K562 (cell line): ENCODE measurements around the gene PRSS38. TPM values are rescaled to one million over a fixed set of nuclear protein-coding genes. Genes with fewer than 3 reads are reported as not detected.

ENCODE experiments used
- ATAC-seq: fragments of 200-7000 bp; cut with Tn5 transposase; 3 replicates; pipeline ENCODE4 v1.9.1; 2020; ENCODE audit warnings: moderate library complexity
- BruUV-seq: library from RNA; stranded (reverse); fragments of 400-500 nt; replicated peaks from 2 replicates; lab custom pipeline; 2021; lab: Mats Ljungman, UMichigan
- CTCF ChIA-PET: fragments of 300-600 bp; formaldehyde crosslinking; extraction: SDS; loops from one replicate; lab custom pipeline; 2021; ENCODE audit warnings: low intra/inter-chr PET ratio; lab: Yijun Ruan, JAX
- POLR2A ChIA-PET: fragments of 300-600, 350-650 bp; sonication (Branson Sonifier 250); formaldehyde crosslinking; extraction: SDS; loops from one replicate; lab custom pipeline; 2021; ENCODE audit warnings: antibody characterized with exemption, inconsistent platforms; lab: Yijun Ruan, JAX
- DNase-seq, 4 experiments: peaks; one replicate each; pipeline versions ENCODE4 v3.0.0 to v3.0.0-alpha.2; 2011 to 2018; ENCODE audit warnings: low spot score in 3 of 4, mixed read lengths in 3 of 4; ENCODE audit errors: extremely low read depth in 1 of 4
- FAIRE-seq: peaks from 2 replicates; lab custom pipeline; 2011; peaks lifted over from hg19 to GRCh38; lab: Jason Lieb, UNC
- H2AFZ ChIP-seq: 2 replicates; pipeline ENCODE4 v1.6.0; 2011; ENCODE audit warnings: low read depth, low read length, control low read depth, inconsistent platforms
- H3K27ac ChIP-seq: fragments of 200-600 bp; 3 replicates; pipeline ENCODE4 v1.8.0; 2011; ENCODE audit warnings: low read depth, mild to moderate bottlenecking, control low read depth, inconsistent platforms, low read length, moderate library complexity, mixed read lengths; ENCODE audit errors: extremely low read depth
- H3K27me3 ChIP-seq, 2 experiments: fragments of 300-600 bp in 1 of 2; 2 replicates in 1 of 2; 3 replicates in 1 of 2; pipeline versions ENCODE4 v1.6.0 to v1.8.0; 2011; ENCODE audit warnings: inconsistent platforms in 2 of 2, low read length in 2 of 2, mild to moderate bottlenecking in 1 of 2, mixed read lengths in 1 of 2, moderate library complexity in 1 of 2; ENCODE audit not compliant: control insufficient read depth in 2 of 2, insufficient read depth in 2 of 2
- H3K36me3 ChIP-seq: fragments of 300-600 bp; 3 replicates; pipeline ENCODE4 v1.8.0; 2011; ENCODE audit warnings: mild to moderate bottlenecking, low read length, inconsistent platforms; ENCODE audit not compliant: control insufficient read depth, insufficient read depth
- H3K4me1 ChIP-seq, 2 experiments: fragments of 200-600 bp in 1 of 2; replicated peaks in 1 of 2; 2 replicates in 1 of 2; 3 replicates in 1 of 2; pipeline versions ENCODE4 v1.5.1 to v1.8.0; 2011; ENCODE audit warnings: inconsistent platforms in 2 of 2, low read length in 2 of 2, mild to moderate bottlenecking in 1 of 2, mixed read lengths in 1 of 2, moderate library complexity in 1 of 2; ENCODE audit not compliant: control insufficient read depth in 2 of 2, insufficient read depth in 2 of 2
- H3K4me2 ChIP-seq: 2 replicates; pipeline ENCODE4 v1.6.1; 2011; ENCODE audit warnings: low read length, control low read depth, inconsistent platforms, mixed read lengths; ENCODE audit not compliant: insufficient read depth
- H3K4me3 ChIP-seq: fragments of 200-600 bp; sonication (generic), shearing (Covaris generic); 2 replicates; pipeline ENCODE4 v1.5.1; 2016; ENCODE audit warnings: control low read depth, inconsistent platforms
- H3K79me2 ChIP-seq: fragments of 200-600 bp; 3 replicates; pipeline ENCODE4 v1.8.0; 2011; ENCODE audit warnings: low read length, inconsistent platforms; ENCODE audit not compliant: control insufficient read depth, insufficient read depth
- H3K9ac ChIP-seq, 2 experiments: 2 replicates each; pipeline versions ENCODE4 v1.6.0 to v1.6.1; 2011; ENCODE audit warnings: low read depth in 2 of 2, low read length in 2 of 2, control low read depth in 1 of 2, inconsistent platforms in 1 of 2, mild to moderate bottlenecking in 1 of 2, mixed read lengths in 1 of 2; ENCODE audit not compliant: insufficient read depth in 1 of 2
- H3K9me1 ChIP-seq: one replicate; pipeline ENCODE4 v1.6.0; 2011; ENCODE audit warnings: inconsistent platforms, mild to moderate bottlenecking, low read length, moderate library complexity; ENCODE audit not compliant: control insufficient read depth, insufficient read depth
- H3K9me3 ChIP-seq: replicated peaks from 2 replicates; pipeline ENCODE4 v1.5.1; 2011; ENCODE audit warnings: low read depth, low read length, inconsistent platforms; ENCODE audit not compliant: control insufficient read depth, insufficient read depth
- H4K20me1 ChIP-seq: replicated peaks from 2 replicates; pipeline ENCODE4 v1.6.1; 2011; ENCODE audit warnings: low read length, inconsistent platforms, mixed read lengths; ENCODE audit not compliant: control insufficient read depth, insufficient read depth
- BHLHE40 ChIP-seq: IDR thresholded peaks from 2 replicates; pipeline ENCODE4 v1.6.1; 2011; ENCODE audit warnings: low read length, improper control_type of control experiment
- GABPB1 ChIP-seq: sonication (generic); formaldehyde crosslinking; IDR thresholded peaks from 2 replicates; pipeline ENCODE4 v1.8.0; 2022; ENCODE audit warnings: mild to moderate bottlenecking, missing genetic modification reagents
- PRPF4 ChIP-seq: fragments of 200-400 bp; formaldehyde crosslinking; IDR thresholded peaks from one replicate; pipeline ENCODE4 v1.6.1; 2017; ENCODE audit warnings: low read length, low read depth, mild to moderate bottlenecking; ENCODE audit not compliant: insufficient read depth, poor library complexity, severe bottlenecking
- SIN3B ChIP-seq: fragments of 450-650 bp; IDR thresholded peaks from 2 replicates; pipeline ENCODE4 v1.6.1; 2017; ENCODE audit warnings: low read depth, mild to moderate bottlenecking, moderate library complexity
- TOE1 ChIP-seq, 2 experiments: fragments of 450-650 bp in 1 of 2; sonication (generic) in 1 of 2; formaldehyde crosslinking in 1 of 2; IDR thresholded peaks; 2 replicates each; pipeline versions ENCODE4 v1.7.1 to v1.8.0; 2016 to 2022; ENCODE audit warnings: borderline replicate concordance in 2 of 2, mild to moderate bottlenecking in 2 of 2, antibody characterized with exemption in 1 of 2, inconsistent platforms in 1 of 2, low read depth in 1 of 2, missing genetic modification reagents in 1 of 2, moderate library complexity in 1 of 2
- ZBTB7A ChIP-seq: IDR thresholded peaks from 2 replicates; pipeline ENCODE4 v1.6.1; 2011; ENCODE audit warnings: low read depth, mild to moderate bottlenecking, low read length, moderate library complexity, borderline replicate concordance; ENCODE audit not compliant: control insufficient read depth
- ZEB2 ChIP-seq: fragments of 450-650 bp; IDR thresholded peaks from 2 replicates; pipeline ENCODE4 v1.6.1; 2016
- ZFX ChIP-seq: sonication (generic); formaldehyde crosslinking; IDR thresholded peaks from 2 replicates; pipeline ENCODE4 v1.8.0; 2022; ENCODE audit warnings: mild to moderate bottlenecking, missing genetic modification reagents, moderate library complexity
- WGBS: fragments of 100-300 bp; shearing (Covaris generic); methylation state at CpG from one replicate; pipeline ENCODE4 v1.1.6; 2016; ENCODE audit warnings: low coverage, mixed read lengths; ENCODE audit not compliant: insufficient coverage; ENCODE audit errors: missing lambda C conversion rate; 5-methylcytosine and 5-hydroxymethylcytosine counted together
- in situ Hi-C: fragments of 300-500 bp; cut with MboI; formaldehyde crosslinking; loops from 4 replicates; pipeline ENCODE4 v1.15.0; 2018; ENCODE audit warnings: inconsistent platforms, mixed read lengths
- intact Hi-C: fragments of 100-400 bp; cut with micrococcal nuclease; formaldehyde crosslinking; loops from 2 replicates; pipeline ENCODE4 v1.14.2; 2022
- polyA plus RNA-seq, 8 experiments: library from polyadenylated mRNA; depleted of rRNA in 4 of 8; stranded (reverse) in 5 of 8; unstranded in 3 of 8; fragments of >200 nt; fragmentation: Nextera tagmentation in 2 of 8; fragmentation: Illumina TruSeq in 1 of 8; extraction: Ambion mirVana in 2 of 8; extraction: Trizol in 1 of 8; gene quantifications; 2 replicates each; pipeline versions ENCODE4 v1.2.1 to v1.2.3, GENCODE V29; 2011 to 2014; ENCODE audit warnings: inconsistent platforms in 1 of 8, missing spikeins in 1 of 8
- total RNA-seq, 7 experiments: library from RNA; depleted of rRNA in 6 of 7; stranded (reverse); fragments of >200 nt in 6 of 7; fragmentation: Illumina TruSeq in 2 of 7; extraction: Trizol in 2 of 7; gene quantifications; 2 replicates each; pipeline versions ENCODE4 v1.2.1 to v1.2.3, GENCODE V29; 2011 to 2021; ENCODE audit warnings: low replicate concordance in 1 of 7

PRSS38 gene
- total and polyA plus RNA-seq, 9 of the 15 experiments (the other 6 are each of a cell fraction or from before 2014, with no cell fraction given): 0.09 to 0.14 TPM; not detected in 7

- ChIA-PET CTCF (no interaction called here), POLR2A (interaction anchor here (0.6 to 1.5 kb wide), 5 partner anchors 14 to 64 kb away, joined by 3 to 5 read pairs (median 3); no protein-coding TSS in a partner anchor)
- 49% methylated on average over 8 of the region's 8 CpGs for WGBS
- H4K20me1 ChIP-seq: no peaks in the 10 kb centered on the region
- BruUV-seq: no TSS peak
- peak overlapping the region; percentile 28 for H2AFZ ChIP-seq
- no peak for TF ChIP-seq SIN3B
- TF ChIP-seq ZFX: peak; percentile 45
- TF ChIP-seq ZEB2: peak; percentile 38; the same call in 1 of the 2 replicates
- TF ChIP-seq GABPB1 (CRISPR knock-in tag): no peak
- no peak for TF ChIP-seq PRPF4
- no peak for TF ChIP-seq BHLHE40
- peak; percentile 64; the same call in 1 of the 2 replicates for TF ChIP-seq ZBTB7A
- TF ChIP-seq TOE1 (IDR thresholded peaks at IDR 0.05; ENCODE audit: borderline replicate concordance): no peak
- 0 out of 2 replicates have a peak, but pooled peaks have one; percentile 42 for TF ChIP-seq TOE1 (CRISPR knock-in tag; IDR thresholded peaks at IDR 0.05; ENCODE audit: borderline replicate concordance, low read depth)
- H3K79me2 ChIP-seq: no peaks in the 10 kb centered on the region
- FAIRE-seq: no peak
- intact Hi-C loops: no loop called here
- no peak for ATAC-seq
- DNase-seq: no peak
- peaks cover 20 to 82% of the 10 kb centered on the region in 2 experiments for H3K4me1 ChIP-seq
- H3K36me3 ChIP-seq: no peaks in the 10 kb centered on the region
- H3K4me2 ChIP-seq: peak overlapping the region; percentile 34; the same call in 1 of the 2 replicates
- in situ Hi-C loops: no loop called here
- no peak overlapping the region for H3K4me3 ChIP-seq
- H3K27me3 ChIP-seq: peaks cover 0 to 14% of the 10 kb centered on the region in 2 experiments; a peak in 2 of 5 replicates
- H3K9me3 ChIP-seq: no peaks in the 10 kb centered on the region
- no peak overlapping the region for H3K27ac ChIP-seq
- peak overlapping the region in 1 of 2 experiments; percentile 38; a peak in 2 of 4 replicates for H3K9ac ChIP-seq
- H3K9me1 ChIP-seq: no peaks in the 10 kb centered on the region
Observed at GRCh38 chr1:227888404-227889046, 73.0 kb downstream of the PRSS38 start.
